ENCODE results near the gene ZNF630. TPM values are rescaled to one million over a fixed set of nuclear protein-coding genes. Genes with fewer than 3 reads are reported as not detected.

Gene ZNF630
- total and polyA plus RNA-seq, 9 of the 15 experiments (the other 6 are each of a cell fraction or from before 2014, with no cell fraction given) = 0.06 to 1.1 (median 0.34) TPM

- TF ChIP-seq GTF3C2 (IDR thresholded peaks at IDR 0.05; ENCODE audit: borderline replicate concordance, extremely low read depth, insufficient read length) = no peak
- TF ChIP-seq ZNF449 (CRISPR knock-in tag; IDR thresholded peaks at IDR 0.05) = no peak
- no peak for TF ChIP-seq ZBED1 (IDR thresholded peaks at IDR 0.05)
- TF ChIP-seq ESRRB (CRISPR knock-in tag; IDR thresholded peaks at IDR 0.05; ENCODE audit: borderline replicate concordance) = no peak
- no peak for TF ChIP-seq ZSCAN29 (IDR thresholded peaks at IDR 0.05)
These were observed at the start of gene ZNF630 (continued) for GRCh38 chrX:48071064-48071985.

Measured in K562 (cell line).